ENCODE data around the gene DCDC1.

Gene DCDC1

GRCh38 chr11:31387379-31387778, 17.8 kb upstream of the DCDC1 start:
- Histone ChIP-seq H3K9ac (ENCODE audit: low read length) (no peak overlapping the region), H3K4me1 (ENCODE audit: control insufficient read depth, insufficient read depth, low read length) (no peaks in the 10 kb centered on the region), H3K9me3 (ENCODE audit: control insufficient read depth, low read length) (no peaks in the 10 kb centered on the region), H3K36me3 (ENCODE audit: control insufficient read depth, insufficient read depth, low read length) (no peaks in the 10 kb centered on the region), H3K27me3 (ENCODE audit: control insufficient read depth, insufficient read depth, low read length) (no peaks in the 10 kb centered on the region), H3K4me3 (ENCODE audit: low read length) (no peak overlapping the region)

DNA sequence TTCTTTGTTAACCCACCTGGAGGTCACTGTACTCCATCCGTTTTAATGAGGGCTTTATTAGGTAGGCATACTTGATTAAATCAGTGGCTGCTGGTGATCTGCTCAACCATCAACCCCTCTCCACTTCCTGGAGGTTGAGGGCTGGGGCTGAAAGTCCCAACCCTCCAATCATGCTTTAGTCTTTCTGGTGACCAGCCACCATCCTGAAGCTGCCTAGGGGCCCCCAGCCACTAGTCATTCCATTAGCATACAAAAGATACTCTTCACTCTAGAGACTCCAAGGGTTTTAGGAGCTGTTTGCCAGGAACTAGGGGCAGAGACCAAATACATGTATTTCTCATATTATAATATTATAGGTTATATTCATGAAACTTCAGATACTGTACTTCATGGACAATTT, 13.6 kb upstream of the DCDC1 start:
- no peaks in the 10 kb centered on the region for H3K36me3 ChIP-seq (ENCODE audit: control insufficient read depth, insufficient read depth, low read length)
- H3K4me1 ChIP-seq (ENCODE audit: control insufficient read depth, insufficient read depth, low read length) = no peaks in the 10 kb centered on the region
- no peak overlapping the region for H3K4me3 ChIP-seq (ENCODE audit: low read length)
- H3K9me3 ChIP-seq (ENCODE audit: control insufficient read depth, low read length) = no peaks in the 10 kb centered on the region
- no peak overlapping the region for H3K9ac ChIP-seq (ENCODE audit: low read length)
- no peaks in the 10 kb centered on the region for H3K27me3 ChIP-seq (ENCODE audit: control insufficient read depth, insufficient read depth, low read length)

- H3K9ac ChIP-seq (ENCODE audit: low read length) = no peak overlapping the region
- H3K4me1 ChIP-seq (ENCODE audit: control insufficient read depth, insufficient read depth, low read length) = no peaks in the 10 kb centered on the region
- no peaks in the 10 kb centered on the region for H3K27me3 ChIP-seq (ENCODE audit: control insufficient read depth, insufficient read depth, low read length)
- no peak overlapping the region for H3K4me3 ChIP-seq (ENCODE audit: low read length)
- no peaks in the 10 kb centered on the region for H3K36me3 ChIP-seq (ENCODE audit: control insufficient read depth, insufficient read depth, low read length)
- no peaks in the 10 kb centered on the region for H3K9me3 ChIP-seq (ENCODE audit: control insufficient read depth, low read length)
These were observed 6.3 kb upstream of the DCDC1 start for GRCh38 chr11:31375879-31376278.

DNA sequence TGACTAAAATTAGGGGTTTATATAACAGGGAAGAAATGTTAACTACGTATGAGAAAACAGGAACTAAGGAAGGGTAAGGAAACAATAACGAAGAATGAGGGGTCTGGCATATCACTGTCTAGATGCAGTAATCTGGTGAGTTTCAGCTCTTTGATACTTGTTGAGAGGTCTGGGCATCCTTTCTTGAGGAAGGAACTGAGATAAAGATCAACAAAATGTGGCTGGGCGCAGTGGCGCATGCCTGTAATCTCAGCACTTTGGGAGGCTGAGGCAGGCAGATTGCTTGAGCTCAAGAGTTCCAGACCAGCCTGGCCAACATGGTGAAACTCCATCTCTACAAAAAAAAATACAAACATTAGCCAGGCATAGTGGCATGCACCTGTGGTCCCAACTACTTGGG, 2.7 kb downstream of the DCDC1 start:
- no peaks in the 10 kb centered on the region for H3K27me3 ChIP-seq (ENCODE audit: control insufficient read depth, insufficient read depth, low read length)
- H3K4me1 ChIP-seq (ENCODE audit: control insufficient read depth, insufficient read depth, low read length) = no peaks in the 10 kb centered on the region
- no peaks in the 10 kb centered on the region for H3K36me3 ChIP-seq (ENCODE audit: control insufficient read depth, insufficient read depth, low read length)
- no peaks in the 10 kb centered on the region for H3K9me3 ChIP-seq (ENCODE audit: control insufficient read depth, low read length)
- H3K4me3 ChIP-seq (ENCODE audit: low read length) = no peak overlapping the region
- H3K9ac ChIP-seq (ENCODE audit: low read length) = no peak overlapping the region

- Histone ChIP-seq H3K4me3 (ENCODE audit: low read length) (no peak overlapping the region), H3K27me3 (ENCODE audit: control insufficient read depth, insufficient read depth, low read length) (no peaks in the 10 kb centered on the region), H3K9me3 (ENCODE audit: control insufficient read depth, low read length) (no peaks in the 10 kb centered on the region), H3K4me1 (ENCODE audit: control insufficient read depth, insufficient read depth, low read length) (no peaks in the 10 kb centered on the region), H3K9ac (ENCODE audit: low read length) (no peak overlapping the region), H3K36me3 (ENCODE audit: control insufficient read depth, insufficient read depth, low read length) (no peaks in the 10 kb centered on the region)
These were observed 7.8 kb downstream of the DCDC1 start for GRCh38 chr11:31361743-31362142.

DNA sequence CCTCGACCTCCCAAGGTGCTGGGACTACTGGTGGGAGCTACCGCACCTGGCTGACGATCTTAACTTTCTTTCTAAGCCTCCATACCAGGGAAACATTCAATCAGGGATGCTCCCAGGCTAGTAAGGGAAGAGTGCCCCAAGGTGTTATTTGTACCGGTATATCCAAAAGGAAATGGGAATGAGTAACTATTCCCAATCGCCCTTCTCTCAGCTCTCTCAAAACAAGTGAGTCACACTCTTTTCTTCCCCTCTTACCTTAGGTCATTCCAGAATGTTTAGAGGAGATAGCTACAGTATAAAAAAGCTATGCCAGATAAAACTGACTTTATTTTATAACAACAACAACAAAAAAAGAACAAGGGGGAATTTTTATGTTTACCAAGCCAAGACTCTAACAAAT, 13.7 kb downstream of the DCDC1 start:
- Histone ChIP-seq H3K9ac (ENCODE audit: low read length) (no peak overlapping the region), H3K27me3 (ENCODE audit: control insufficient read depth, insufficient read depth, low read length) (no peaks in the 10 kb centered on the region), H3K9me3 (ENCODE audit: control insufficient read depth, low read length) (no peaks in the 10 kb centered on the region), H3K4me3 (ENCODE audit: low read length) (no peak overlapping the region), H3K4me1 (ENCODE audit: control insufficient read depth, insufficient read depth, low read length) (no peaks in the 10 kb centered on the region), H3K36me3 (ENCODE audit: control insufficient read depth, insufficient read depth, low read length) (no peaks in the 10 kb centered on the region)

- Histone ChIP-seq H3K27me3 (ENCODE audit: control insufficient read depth, insufficient read depth, low read length) (no peaks in the 10 kb centered on the region), H3K4me1 (ENCODE audit: control insufficient read depth, insufficient read depth, low read length) (no peaks in the 10 kb centered on the region), H3K9ac (ENCODE audit: low read length) (no peak overlapping the region), H3K4me3 (ENCODE audit: low read length) (no peak overlapping the region), H3K36me3 (ENCODE audit: control insufficient read depth, insufficient read depth, low read length) (no peaks in the 10 kb centered on the region), H3K9me3 (ENCODE audit: control insufficient read depth, low read length) (no peaks in the 10 kb centered on the region)
These were observed 14.4 kb downstream of the DCDC1 start for GRCh38 chr11:31355131-31355530.

GRCh38 chr11:31351168-31351567, 18.4 kb downstream of the DCDC1 start:
- no peaks in the 10 kb centered on the region for H3K9me3 ChIP-seq (ENCODE audit: control insufficient read depth, low read length)
- no peaks in the 10 kb centered on the region for H3K27me3 ChIP-seq (ENCODE audit: control insufficient read depth, insufficient read depth, low read length)
- H3K9ac ChIP-seq (ENCODE audit: low read length) = no peak overlapping the region
- H3K4me1 ChIP-seq (ENCODE audit: control insufficient read depth, insufficient read depth, low read length) = no peaks in the 10 kb centered on the region
- no peaks in the 10 kb centered on the region for H3K36me3 ChIP-seq (ENCODE audit: control insufficient read depth, insufficient read depth, low read length)
- H3K4me3 ChIP-seq (ENCODE audit: low read length) = no peak overlapping the region

GRCh38 chr11:31340903-31341572, 28.5 kb downstream of the DCDC1 start:
- Histone ChIP-seq H3K9me3 (ENCODE audit: control insufficient read depth, low read length) (no peaks in the 10 kb centered on the region), H3K4me3 (ENCODE audit: low read length) (no peak overlapping the region), H3K27me3 (ENCODE audit: control insufficient read depth, insufficient read depth, low read length) (no peaks in the 10 kb centered on the region), H3K9ac (ENCODE audit: low read length) (no peak overlapping the region), H3K36me3 (ENCODE audit: control insufficient read depth, insufficient read depth, low read length) (no peaks in the 10 kb centered on the region), H3K4me1 (ENCODE audit: control insufficient read depth, insufficient read depth, low read length) (no peaks in the 10 kb centered on the region)

DNA sequence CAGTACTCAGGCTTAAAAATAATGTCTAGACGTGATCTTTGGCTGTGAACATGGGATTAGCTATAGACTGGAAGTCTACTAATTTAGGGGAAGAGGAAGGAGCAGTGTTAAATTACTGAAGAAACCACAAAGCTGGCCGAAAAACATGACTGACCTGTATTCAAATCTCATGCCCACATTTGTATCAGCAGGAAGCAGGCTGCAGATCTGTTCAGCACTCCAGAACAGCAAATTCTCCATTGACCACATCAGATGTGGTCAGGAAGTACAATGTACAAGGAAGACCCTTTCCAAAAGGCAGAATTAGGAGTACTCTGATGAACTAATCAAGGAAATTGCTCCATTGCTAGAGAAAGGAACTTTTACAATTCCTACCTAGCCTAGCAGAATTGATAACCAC, 31.7 kb downstream of the DCDC1 start:
- Histone ChIP-seq H3K4me1 (ENCODE audit: control insufficient read depth, insufficient read depth, low read length) (no peaks in the 10 kb centered on the region), H3K9ac (ENCODE audit: low read length) (no peak overlapping the region), H3K4me3 (ENCODE audit: low read length) (no peak overlapping the region), H3K36me3 (ENCODE audit: control insufficient read depth, insufficient read depth, low read length) (no peaks in the 10 kb centered on the region), H3K9me3 (ENCODE audit: control insufficient read depth, low read length) (no peaks in the 10 kb centered on the region), H3K27me3 (ENCODE audit: control insufficient read depth, insufficient read depth, low read length) (no peaks in the 10 kb centered on the region)

DNA sequence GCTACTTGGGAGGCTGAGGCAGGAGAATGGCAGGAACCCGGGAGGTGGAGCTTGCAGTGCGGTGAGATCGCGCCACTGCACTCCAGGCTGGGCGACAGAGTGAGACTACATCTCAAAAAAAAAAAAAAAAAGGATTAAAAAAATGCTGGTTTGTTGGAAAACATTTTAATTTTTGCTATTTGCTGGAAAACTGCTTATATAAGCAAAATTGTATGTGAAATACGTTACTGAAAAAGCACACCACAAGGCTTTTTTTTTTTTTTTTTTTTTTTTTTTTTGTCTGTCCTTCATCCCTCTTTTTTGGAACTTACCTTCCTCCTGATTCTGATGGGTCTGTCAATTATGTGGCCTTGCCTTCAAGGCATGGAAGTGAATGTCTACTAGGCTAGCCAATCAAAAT, 40.8 kb downstream of the DCDC1 start:
- Histone ChIP-seq H3K9me3 (ENCODE audit: control insufficient read depth, low read length) (no peaks in the 10 kb centered on the region), H3K4me1 (ENCODE audit: control insufficient read depth, insufficient read depth, low read length) (no peaks in the 10 kb centered on the region), H3K27me3 (ENCODE audit: control insufficient read depth, insufficient read depth, low read length) (no peaks in the 10 kb centered on the region), H3K36me3 (ENCODE audit: control insufficient read depth, insufficient read depth, low read length) (no peaks in the 10 kb centered on the region), H3K9ac (ENCODE audit: low read length) (no peak overlapping the region), H3K4me3 (ENCODE audit: low read length) (no peak overlapping the region)

- no peak overlapping the region for H3K4me3 ChIP-seq (ENCODE audit: low read length)
- H3K27me3 ChIP-seq (ENCODE audit: control insufficient read depth, insufficient read depth, low read length) = no peaks in the 10 kb centered on the region
- no peaks in the 10 kb centered on the region for H3K9me3 ChIP-seq (ENCODE audit: control insufficient read depth, low read length)
- no peaks in the 10 kb centered on the region for H3K4me1 ChIP-seq (ENCODE audit: control insufficient read depth, insufficient read depth, low read length)
- H3K36me3 ChIP-seq (ENCODE audit: control insufficient read depth, insufficient read depth, low read length) = no peaks in the 10 kb centered on the region
- H3K9ac ChIP-seq (ENCODE audit: low read length) = no peak overlapping the region
These were observed 42.1 kb downstream of the DCDC1 start for GRCh38 chr11:31327417-31327816.

Data from mucosa of stomach (tissue), 1 donor.